ENCODE results near the gene TRNT1.

DNA sequence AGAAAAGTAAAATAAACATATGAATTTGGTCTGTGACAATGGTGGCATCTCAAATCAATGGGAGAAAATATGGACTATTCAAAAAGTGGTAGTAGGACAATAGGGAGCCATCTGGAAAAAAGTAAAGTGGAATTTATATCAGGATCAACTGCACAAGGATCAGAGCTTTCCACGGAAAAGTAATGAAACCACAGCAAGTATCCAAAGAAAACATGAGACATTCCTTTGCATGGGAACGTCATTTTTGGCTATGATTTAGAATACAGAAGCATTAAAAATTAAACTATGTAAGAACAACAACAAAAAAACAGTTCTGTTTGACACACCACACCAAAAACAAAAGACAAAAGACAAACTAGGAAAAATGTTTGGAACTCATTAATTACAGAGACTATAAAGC lies 34.1 kb downstream of the TRNT1 start:
- TF ChIP-seq POLR2A (IDR thresholded peaks at IDR 0.05) (no peak), POLR2AphosphoS5 (IDR thresholded peaks at IDR 0.05) (no peak)
- TF ChIP-seq, protein P1, sequence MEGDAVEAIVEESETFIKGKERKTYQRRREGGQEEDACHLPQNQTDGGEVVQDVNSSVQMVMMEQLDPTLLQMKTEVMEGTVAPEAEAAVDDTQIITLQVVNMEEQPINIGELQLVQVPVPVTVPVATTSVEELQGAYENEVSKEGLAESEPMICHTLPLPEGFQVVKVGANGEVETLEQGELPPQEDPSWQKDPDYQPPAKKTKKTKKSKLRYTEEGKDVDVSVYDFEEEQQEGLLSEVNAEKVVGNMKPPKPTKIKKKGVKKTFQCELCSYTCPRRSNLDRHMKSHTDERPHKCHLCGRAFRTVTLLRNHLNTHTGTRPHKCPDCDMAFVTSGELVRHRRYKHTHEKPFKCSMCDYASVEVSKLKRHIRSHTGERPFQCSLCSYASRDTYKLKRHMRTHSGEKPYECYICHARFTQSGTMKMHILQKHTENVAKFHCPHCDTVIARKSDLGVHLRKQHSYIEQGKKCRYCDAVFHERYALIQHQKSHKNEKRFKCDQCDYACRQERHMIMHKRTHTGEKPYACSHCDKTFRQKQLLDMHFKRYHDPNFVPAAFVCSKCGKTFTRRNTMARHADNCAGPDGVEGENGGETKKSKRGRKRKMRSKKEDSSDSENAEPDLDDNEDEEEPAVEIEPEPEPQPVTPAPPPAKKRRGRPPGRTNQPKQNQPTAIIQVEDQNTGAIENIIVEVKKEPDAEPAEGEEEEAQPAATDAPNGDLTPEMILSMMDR (IDR thresholded peaks at IDR 0.05 in 8 of 11, conservative IDR thresholded peaks at IDR 0.05 in 3 of 11): no peak
